ENCODE results near the gene MAFF.

MAFF gene

GRCh38 chr22:38220163-38220562 lies 18.4 kb downstream of the MAFF start:
- no peak overlapping the region for H2BK5ac ChIP-seq (ENCODE audit: low read length)
- WGBS, 2 donors (ENCODE audit: extremely low coverage in 2 of 2, insufficient read length in 2 of 2, insufficient replicate concordance in 1 of 2): no CpG with 5 or more reads among the region's 8 CpGs

GRCh38 chr22:38220653-38221386 lies 19.0 kb downstream of the MAFF start:
- no peaks in the 10 kb centered on the region for H3K27me3 ChIP-seq (ENCODE audit: control insufficient read depth in 3 of 3, insufficient read depth in 3 of 3, low read depth in 1 of 3, low read length in 3 of 3)
- H2BK5ac ChIP-seq (ENCODE audit: low read length): peak overlapping the region; percentile 22
- H4K91ac ChIP-seq (ENCODE audit: low read depth, low read length, poor library complexity): peak overlapping the region; percentile 72
- no peak overlapping the region for H3K4me2 ChIP-seq (ENCODE audit: insufficient read depth, low read length, poor library complexity, severe bottlenecking)
- H2BK15ac ChIP-seq (ENCODE audit: low read length): peak overlapping the region; percentile 81
- peak overlapping the region; percentile 84 for H2AK5ac ChIP-seq (ENCODE audit: low read depth, low read length)
- H2AFZ ChIP-seq (ENCODE audit: low read length): no peak overlapping the region
- peak overlapping the region; percentile 17 for H3K18ac ChIP-seq (ENCODE audit: low read length)
- H4K8ac ChIP-seq (ENCODE audit: low read depth, low read length): no peak overlapping the region
- DNase-seq (ENCODE audit: low spot score): no peak
- H3K14ac ChIP-seq (ENCODE audit: low read length): peak overlapping the region; percentile 56
- no peak overlapping the region for H3K9ac ChIP-seq (ENCODE audit: low read depth, low read length, poor library complexity)
- no peak overlapping the region for H3K4me3 ChIP-seq (ENCODE audit: low read length in 2 of 2)
- H3K79me1 ChIP-seq (ENCODE audit: low read depth, low read length): no peaks in the 10 kb centered on the region
- H3K27ac ChIP-seq (replicated peaks; ENCODE audit: low read length): no peak overlapping the region
- H3K36me3 ChIP-seq (replicated peaks in 1 of 2; ENCODE audit: control insufficient read depth in 2 of 2, insufficient read depth in 2 of 2, low read length in 2 of 2): peaks cover 26 to 46% of the 10 kb centered on the region in 2 donors
- H3K9me3 ChIP-seq (replicated peaks in 1 of 2; ENCODE audit: control insufficient read depth in 2 of 2, insufficient read depth in 1 of 2, low read depth in 1 of 2, low read length in 2 of 2): no peaks in the 10 kb centered on the region
- peak overlapping the region; percentile 53 for H3K4ac ChIP-seq (ENCODE audit: low read length)
- H2BK120ac ChIP-seq (ENCODE audit: low read depth, low read length): no peak overlapping the region
- H3K23ac ChIP-seq (ENCODE audit: low read depth, low read length, poor library complexity): peak overlapping the region; percentile 80
- no CpG with 5 or more reads among the region's 22 CpGs for WGBS, 2 donors (ENCODE audit: extremely low coverage in 2 of 2, insufficient read length in 2 of 2, insufficient replicate concordance in 1 of 2)
- peaks cover 7 to 12% of the 10 kb centered on the region in 2 donors for H3K4me1 ChIP-seq (ENCODE audit: control insufficient read depth in 2 of 2, insufficient read depth in 1 of 2, low read depth in 1 of 2, low read length in 2 of 2)
- H2BK12ac ChIP-seq (ENCODE audit: low read length): peak overlapping the region; percentile 73

More at GRCh38 chr22:38220163-38220562, 18.4 kb downstream of the MAFF start:
- DNase-seq (ENCODE audit: low spot score): no peak
- H2BK12ac ChIP-seq (ENCODE audit: low read length): no peak overlapping the region
- H3K9ac ChIP-seq (ENCODE audit: low read depth, low read length, poor library complexity): no peak overlapping the region
- no peak overlapping the region for H4K8ac ChIP-seq (ENCODE audit: low read depth, low read length)
- H4K91ac ChIP-seq (ENCODE audit: low read depth, low read length, poor library complexity): no peak overlapping the region
- no peak overlapping the region for H3K4me2 ChIP-seq (ENCODE audit: insufficient read depth, low read length, poor library complexity, severe bottlenecking)
- no peak overlapping the region for H2BK15ac ChIP-seq (ENCODE audit: low read length)
- H3K27ac ChIP-seq (replicated peaks; ENCODE audit: low read length): no peak overlapping the region
- no peak overlapping the region for H3K4ac ChIP-seq (ENCODE audit: low read length)
- H2BK120ac ChIP-seq (ENCODE audit: low read depth, low read length): no peak overlapping the region
- H3K4me3 ChIP-seq (ENCODE audit: low read length in 2 of 2): no peak overlapping the region
- H3K79me1 ChIP-seq (ENCODE audit: low read depth, low read length): no peaks in the 10 kb centered on the region
- no peak overlapping the region for H3K18ac ChIP-seq (ENCODE audit: low read length)
- peak overlapping the region; percentile 84 for H2AK5ac ChIP-seq (ENCODE audit: low read depth, low read length)
- no peaks in the 10 kb centered on the region for H3K9me3 ChIP-seq (replicated peaks in 1 of 2; ENCODE audit: control insufficient read depth in 2 of 2, insufficient read depth in 1 of 2, low read depth in 1 of 2, low read length in 2 of 2)
- H2AFZ ChIP-seq (ENCODE audit: low read length): no peak overlapping the region
- no peak overlapping the region for H3K23ac ChIP-seq (ENCODE audit: low read depth, low read length, poor library complexity)
- H3K14ac ChIP-seq (ENCODE audit: low read length): no peak overlapping the region
- peaks cover 19 to 46% of the 10 kb centered on the region in 2 donors for H3K36me3 ChIP-seq (replicated peaks in 1 of 2; ENCODE audit: control insufficient read depth in 2 of 2, insufficient read depth in 2 of 2, low read length in 2 of 2)
- H3K27me3 ChIP-seq (ENCODE audit: control insufficient read depth in 3 of 3, insufficient read depth in 3 of 3, low read depth in 1 of 3, low read length in 3 of 3): no peaks in the 10 kb centered on the region
- H3K4me1 ChIP-seq (ENCODE audit: control insufficient read depth in 2 of 2, insufficient read depth in 1 of 2, low read depth in 1 of 2, low read length in 2 of 2): peaks cover 7 to 15% of the 10 kb centered on the region in 2 donors

GRCh38 chr22:38221407-38221806 lies 19.6 kb downstream of the MAFF start:
- H3K4ac ChIP-seq (ENCODE audit: low read length): no peak overlapping the region
- no peak overlapping the region for H4K8ac ChIP-seq (ENCODE audit: low read depth, low read length)
- no peak overlapping the region for H2AFZ ChIP-seq (ENCODE audit: low read length)
- H3K36me3 ChIP-seq (replicated peaks in 1 of 2; ENCODE audit: control insufficient read depth in 2 of 2, insufficient read depth in 2 of 2, low read length in 2 of 2): peaks cover 26 to 45% of the 10 kb centered on the region in 2 donors
- peaks cover 1% of the 10 kb centered on the region for H3K79me1 ChIP-seq (ENCODE audit: low read depth, low read length)
- peak overlapping the region; percentile 72 for H4K91ac ChIP-seq (ENCODE audit: low read depth, low read length, poor library complexity)
- H2BK120ac ChIP-seq (ENCODE audit: low read depth, low read length): no peak overlapping the region
- H3K23ac ChIP-seq (ENCODE audit: low read depth, low read length, poor library complexity): peak overlapping the region; percentile 6
- H3K4me3 ChIP-seq (ENCODE audit: low read length in 2 of 2): no peak overlapping the region
- H3K9ac ChIP-seq (ENCODE audit: low read depth, low read length, poor library complexity): no peak overlapping the region
- no peak overlapping the region for H3K18ac ChIP-seq (ENCODE audit: low read length)
- peak overlapping the region; percentile 22 for H2BK5ac ChIP-seq (ENCODE audit: low read length)
- H3K4me2 ChIP-seq (ENCODE audit: insufficient read depth, low read length, poor library complexity, severe bottlenecking): no peak overlapping the region
- no CpG with 5 or more reads among the region's 22 CpGs for WGBS, 2 donors (ENCODE audit: extremely low coverage in 2 of 2, insufficient read length in 2 of 2, insufficient replicate concordance in 1 of 2)
- no peak overlapping the region for H2BK15ac ChIP-seq (ENCODE audit: low read length)
- H2BK12ac ChIP-seq (ENCODE audit: low read length): no peak overlapping the region
- no peak overlapping the region for H3K14ac ChIP-seq (ENCODE audit: low read length)
- H3K27me3 ChIP-seq (ENCODE audit: control insufficient read depth in 3 of 3, insufficient read depth in 3 of 3, low read depth in 1 of 3, low read length in 3 of 3): no peaks in the 10 kb centered on the region
- H2AK5ac ChIP-seq (ENCODE audit: low read depth, low read length): peak overlapping the region; percentile 84
- peaks cover 7 to 12% of the 10 kb centered on the region in 2 donors for H3K4me1 ChIP-seq (ENCODE audit: control insufficient read depth in 2 of 2, insufficient read depth in 1 of 2, low read depth in 1 of 2, low read length in 2 of 2)
- H3K9me3 ChIP-seq (replicated peaks in 1 of 2; ENCODE audit: control insufficient read depth in 2 of 2, insufficient read depth in 1 of 2, low read depth in 1 of 2, low read length in 2 of 2): no peaks in the 10 kb centered on the region
- no peak overlapping the region for H3K27ac ChIP-seq (replicated peaks; ENCODE audit: low read length)
- no peak for DNase-seq (ENCODE audit: low spot score)

- no peak overlapping the region for H3K18ac ChIP-seq (ENCODE audit: low read length)
- no peak overlapping the region for H3K9ac ChIP-seq (ENCODE audit: low read depth, low read length, poor library complexity)
- peaks cover 2% of the 10 kb centered on the region for H3K79me1 ChIP-seq (ENCODE audit: low read depth, low read length)
- no peak overlapping the region for H3K4ac ChIP-seq (ENCODE audit: low read length)
- no CpG with 5 or more reads among the region's 25 CpGs for WGBS, 2 donors (ENCODE audit: extremely low coverage in 2 of 2, insufficient read length in 2 of 2, insufficient replicate concordance in 1 of 2)
- H3K4me2 ChIP-seq (ENCODE audit: insufficient read depth, low read length, poor library complexity, severe bottlenecking): no peak overlapping the region
- no peaks in the 10 kb centered on the region for H3K9me3 ChIP-seq (replicated peaks in 1 of 2; ENCODE audit: control insufficient read depth in 2 of 2, insufficient read depth in 1 of 2, low read depth in 1 of 2, low read length in 2 of 2)
- H2BK5ac ChIP-seq (ENCODE audit: low read length): peak overlapping the region; percentile 3
- no peak overlapping the region for H4K8ac ChIP-seq (ENCODE audit: low read depth, low read length)
- no peak overlapping the region for H2BK12ac ChIP-seq (ENCODE audit: low read length)
- no peak overlapping the region for H3K14ac ChIP-seq (ENCODE audit: low read length)
- no peak overlapping the region for H3K4me3 ChIP-seq (ENCODE audit: low read length in 2 of 2)
- no peaks in the 10 kb centered on the region for H3K27me3 ChIP-seq (ENCODE audit: control insufficient read depth in 3 of 3, insufficient read depth in 3 of 3, low read depth in 1 of 3, low read length in 3 of 3)
- H2AK5ac ChIP-seq (ENCODE audit: low read depth, low read length): no peak overlapping the region
- no peak overlapping the region for H2AFZ ChIP-seq (ENCODE audit: low read length)
- no peak overlapping the region for H3K27ac ChIP-seq (replicated peaks; ENCODE audit: low read length)
- peaks cover 27 to 48% of the 10 kb centered on the region in 2 donors for H3K36me3 ChIP-seq (replicated peaks in 1 of 2; ENCODE audit: control insufficient read depth in 2 of 2, insufficient read depth in 2 of 2, low read length in 2 of 2)
- H2BK120ac ChIP-seq (ENCODE audit: low read depth, low read length): no peak overlapping the region
- no peak overlapping the region for H4K91ac ChIP-seq (ENCODE audit: low read depth, low read length, poor library complexity)
- H3K23ac ChIP-seq (ENCODE audit: low read depth, low read length, poor library complexity): peak overlapping the region; percentile 6
- no peak for DNase-seq (ENCODE audit: low spot score)
- peaks cover 7 to 12% of the 10 kb centered on the region in 2 donors for H3K4me1 ChIP-seq (ENCODE audit: control insufficient read depth in 2 of 2, insufficient read depth in 1 of 2, low read depth in 1 of 2, low read length in 2 of 2)
- H2BK15ac ChIP-seq (ENCODE audit: low read length): no peak overlapping the region
Observed at GRCh38 chr22:38221908-38222796, 20.4 kb downstream of the MAFF start.
